ENCODE measurements around the gene KCTD11.

The KCTD11 gene

GRCh38 chr17:7324438-7324779 is 27.6 kb upstream of the KCTD11 start:
- Histone ChIP-seq H3K36me3 (ENCODE audit: insufficient read depth, low read length) (peaks cover 65% of the 10 kb centered on the region), H3K79me2 (ENCODE audit: insufficient read depth, low read length) (no peaks in the 10 kb centered on the region), H4K20me1 (ENCODE audit: insufficient read depth, low read length) (no peaks in the 10 kb centered on the region), H3K9me3 (ENCODE audit: low read length) (no peaks in the 10 kb centered on the region), H3K27me3 (ENCODE audit: insufficient read depth, low read length) (no peaks in the 10 kb centered on the region), H3K4me3 (ENCODE audit: low read depth, low read length, poor library complexity, severe bottlenecking) (no peak overlapping the region), H3K9ac (ENCODE audit: low read length) (no peak overlapping the region), H3K4me2 (ENCODE audit: low read length) (no peak overlapping the region), H3K27ac (ENCODE audit: low read depth, low read length, poor library complexity, severe bottlenecking) (no peak overlapping the region), H3K9me2 (ENCODE audit: low read depth, low read length) (no peaks in the 10 kb centered on the region), H3K4me1 (ENCODE audit: insufficient read depth, low read length, severe bottlenecking) (peaks cover 13% of the 10 kb centered on the region), H3F3A (ENCODE audit: insufficient read depth, low read length) (0 out of 2 replicates have a peak, but pooled peaks cover 2% of the 10 kb centered on the region), H2AFZ (ENCODE audit: low read length) (no peak overlapping the region)
- no peak for TF ChIP-seq EZH2 (IDR thresholded peaks at IDR 0.05; ENCODE audit: borderline replicate concordance, low read length)
- no peak; the same call in 1 of the 2 replicates for TF ChIP-seq CTCF (IDR thresholded peaks at IDR 0.05; ENCODE audit: low read length)

GRCh38 chr17:7325031-7325528 is 26.9 kb upstream of the KCTD11 start:
- H3K27me3 ChIP-seq (ENCODE audit: insufficient read depth, low read length), result no peaks in the 10 kb centered on the region
- peaks cover 64% of the 10 kb centered on the region for H3K36me3 ChIP-seq (ENCODE audit: insufficient read depth, low read length)
- H3K9me3 ChIP-seq (ENCODE audit: low read length), result no peaks in the 10 kb centered on the region
- peaks cover 13% of the 10 kb centered on the region for H3K4me1 ChIP-seq (ENCODE audit: insufficient read depth, low read length, severe bottlenecking)
- H3K9me2 ChIP-seq (ENCODE audit: low read depth, low read length), result no peaks in the 10 kb centered on the region
- no peak for TF ChIP-seq CTCF (IDR thresholded peaks at IDR 0.05; ENCODE audit: low read length)
- no peak for TF ChIP-seq EZH2 (IDR thresholded peaks at IDR 0.05; ENCODE audit: borderline replicate concordance, low read length)
- no peak overlapping the region for H3K27ac ChIP-seq (ENCODE audit: low read depth, low read length, poor library complexity, severe bottlenecking)
- H2AFZ ChIP-seq (ENCODE audit: low read length), result no peak overlapping the region
- H4K20me1 ChIP-seq (ENCODE audit: insufficient read depth, low read length), result no peaks in the 10 kb centered on the region
- no peak overlapping the region for H3K9ac ChIP-seq (ENCODE audit: low read length)
- no peaks in the 10 kb centered on the region for H3K79me2 ChIP-seq (ENCODE audit: insufficient read depth, low read length)
- no peak overlapping the region for H3K4me3 ChIP-seq (ENCODE audit: low read depth, low read length, poor library complexity, severe bottlenecking)
- H3K4me2 ChIP-seq (ENCODE audit: low read length), result no peak overlapping the region
- 0 out of 2 replicates have a peak, but pooled peaks cover 2% of the 10 kb centered on the region for H3F3A ChIP-seq (ENCODE audit: insufficient read depth, low read length)

- Histone ChIP-seq H3K9ac (ENCODE audit: low read length) (no peak overlapping the region), H3K27ac (ENCODE audit: low read depth, low read length, poor library complexity, severe bottlenecking) (no peak overlapping the region), H3K36me3 (ENCODE audit: insufficient read depth, low read length) (peaks cover 53% of the 10 kb centered on the region)
These were observed 25.8 kb upstream of the KCTD11 start for GRCh38 chr17:7326186-7326585.

More at GRCh38 chr17:7326186-7326585, 25.8 kb upstream of the KCTD11 start:
- Histone ChIP-seq H3K4me2 (ENCODE audit: low read length) (no peak overlapping the region), H3F3A (ENCODE audit: insufficient read depth, low read length) (no peaks in the 10 kb centered on the region), H3K79me2 (ENCODE audit: insufficient read depth, low read length) (no peaks in the 10 kb centered on the region), H3K9me2 (ENCODE audit: low read depth, low read length) (no peaks in the 10 kb centered on the region), H3K9me3 (ENCODE audit: low read length) (no peaks in the 10 kb centered on the region), H4K20me1 (ENCODE audit: insufficient read depth, low read length) (no peaks in the 10 kb centered on the region), H3K27me3 (ENCODE audit: insufficient read depth, low read length) (no peaks in the 10 kb centered on the region), H3K4me3 (ENCODE audit: low read depth, low read length, poor library complexity, severe bottlenecking) (no peak overlapping the region), H3K4me1 (ENCODE audit: insufficient read depth, low read length, severe bottlenecking) (peaks cover 21% of the 10 kb centered on the region), H2AFZ (ENCODE audit: low read length) (no peak overlapping the region)
- TF ChIP-seq CTCF (IDR thresholded peaks at IDR 0.05; ENCODE audit: low read length), result no peak
- TF ChIP-seq EZH2 (IDR thresholded peaks at IDR 0.05; ENCODE audit: borderline replicate concordance, low read length), result no peak
